HUDEP-2 (cell line): ENCODE measurements around the gene DHRS9.

Source experiments
- DNase-seq, 76 experiments: peaks; one replicate each; lab custom pipeline; 2025; ENCODE audit not compliant: unreplicated experiment in 76 of 76; lab: John Stamatoyannopoulos, UW

The DHRS9 gene

DNA sequence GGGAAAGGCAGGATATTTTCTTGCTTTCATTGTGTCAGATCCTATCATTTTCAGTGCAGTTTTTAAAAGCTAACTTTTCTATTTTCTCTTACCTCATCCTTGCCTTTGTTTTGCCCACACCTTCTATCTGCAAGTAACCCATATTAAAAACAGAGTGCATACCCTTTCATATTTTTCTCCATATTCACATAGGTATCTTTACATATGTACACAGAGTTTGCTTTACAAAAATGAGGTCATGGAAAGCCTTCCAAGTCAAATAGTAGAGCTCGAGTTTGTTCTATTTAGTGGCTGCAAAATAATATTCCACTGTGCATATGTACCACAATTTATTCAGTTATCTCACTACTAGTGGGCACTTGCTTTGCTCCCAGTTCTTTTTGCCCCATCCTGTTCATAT is 3.9 kb upstream of the DHRS9 start:
- no peak for DNase-seq

DNA sequence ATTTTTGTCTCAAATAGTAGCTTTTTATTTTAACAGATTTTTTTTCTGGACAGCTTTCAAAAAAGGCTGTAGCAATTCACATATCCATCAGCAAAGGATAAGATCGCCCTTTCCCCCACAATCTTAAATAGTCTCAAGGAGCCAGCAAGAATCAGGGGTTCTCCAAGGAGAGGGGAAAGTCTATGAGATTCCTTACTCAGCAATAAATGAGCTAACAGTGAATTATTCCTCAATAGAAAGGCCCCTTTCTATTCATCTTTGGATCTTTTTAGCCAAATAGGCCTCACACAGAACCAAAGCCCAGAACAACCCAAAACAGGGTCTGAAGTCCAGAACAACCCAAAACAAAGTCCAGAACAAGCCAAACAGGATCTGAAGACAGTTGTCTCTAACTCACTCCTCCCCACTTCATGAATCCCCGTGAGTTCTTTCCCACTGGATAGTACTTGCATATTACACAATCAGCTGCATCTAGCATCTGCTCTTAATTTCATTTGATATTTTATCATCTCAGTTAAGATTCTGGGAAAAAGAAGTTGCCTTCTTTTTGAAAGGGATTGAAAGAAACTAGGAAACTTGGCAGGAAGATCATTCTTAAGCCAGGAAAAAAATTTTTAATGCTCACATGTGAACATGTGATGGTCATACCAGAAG is 3.4 kb upstream of the DHRS9 start:
- no peak for DNase-seq

- no peak for DNase-seq
These were observed 2.5 kb upstream of the DHRS9 start for GRCh38 chr2:169066897-169067296.

DNA sequence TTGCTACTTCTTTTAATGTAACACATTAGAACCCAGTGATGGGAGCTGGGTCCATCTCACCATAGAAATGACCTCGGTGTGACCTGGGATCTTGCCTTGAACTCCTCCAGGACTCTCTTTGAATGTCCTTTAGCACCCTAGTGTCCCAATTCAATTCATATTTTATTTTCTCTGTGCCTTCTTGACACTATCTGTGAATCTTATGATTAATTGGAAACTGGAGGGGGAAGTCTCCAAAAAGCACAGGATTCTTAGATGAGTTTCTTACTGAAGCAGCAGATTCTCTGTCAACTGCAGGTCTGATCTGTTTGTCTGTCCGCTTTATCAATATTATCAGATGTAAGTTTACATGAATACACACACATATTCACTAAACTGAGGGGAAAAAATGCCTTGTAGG is 470 bp downstream of the DHRS9 start:
- no peak for DNase-seq

- DNase-seq = no peak
These were observed 2.1 kb downstream of the DHRS9 start for GRCh38 chr2:169071455-169071854.

DNA sequence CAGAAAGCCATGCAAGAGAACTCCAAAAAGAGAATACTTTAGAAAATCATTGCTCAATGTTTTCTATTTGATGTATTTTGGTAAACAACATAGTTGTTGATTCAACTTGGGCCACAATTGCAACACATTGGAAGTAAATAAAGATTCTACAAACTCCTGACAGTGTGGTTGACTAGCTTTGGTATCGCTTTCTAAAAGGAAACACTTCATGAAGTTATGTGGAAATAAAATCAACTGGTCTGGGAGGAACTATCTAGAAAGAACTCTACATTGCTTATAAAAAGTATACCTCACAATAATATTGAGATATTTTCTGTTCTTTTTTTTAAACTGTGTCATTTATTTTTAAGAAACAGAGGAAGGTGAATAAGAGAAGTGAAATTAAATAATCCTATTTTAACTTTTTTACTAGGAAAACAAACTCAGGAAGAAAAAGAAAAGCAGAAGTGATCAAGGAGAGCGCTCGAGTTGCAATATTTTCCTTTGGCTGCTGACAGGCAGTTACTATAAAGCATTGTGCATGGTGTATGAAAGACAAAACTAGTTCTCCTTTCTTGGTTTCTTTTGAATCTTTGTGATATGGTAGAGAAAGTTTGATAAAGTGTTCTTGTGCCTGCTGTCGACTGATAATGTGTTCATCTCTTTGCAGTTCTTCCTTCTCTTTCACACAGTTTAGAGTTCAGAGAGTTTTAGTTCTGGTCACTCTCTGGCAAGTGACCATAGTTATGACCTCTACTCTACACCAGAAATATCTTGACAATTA is 3.0 kb downstream of the DHRS9 start:
- DNase-seq = peak in 33 of 76 experiments; percentile 2 to 83 (median 55)

- DNase-seq = no peak
These were observed 4.0 kb downstream of the DHRS9 start for GRCh38 chr2:169073211-169073962.

GRCh38 chr2:169073963-169074751 is 4.8 kb downstream of the DHRS9 start:
- DNase-seq = no peak

GRCh38 chr2:169077674-169078240 is 8.4 kb downstream of the DHRS9 start:
- DNase-seq = peak in 1 of 76 experiments; percentile 2

GRCh38 chr2:169080250-169081069 is 11.1 kb downstream of the DHRS9 start:
- peak in 31 of 76 experiments; percentile 3 to 51 (median 21) for DNase-seq

- peak in 3 of 76 experiments; percentile 10 to 21 (median 19) for DNase-seq
These were observed 12.2 kb downstream of the DHRS9 start for GRCh38 chr2:169081551-169081950.

- no peak for DNase-seq
These were observed 13.6 kb downstream of the DHRS9 start for GRCh38 chr2:169082995-169083394.

- no peak for DNase-seq
These were observed 17.6 kb downstream of the DHRS9 start for GRCh38 chr2:169086893-169087467.

GRCh38 chr2:169087757-169088379 is 18.5 kb downstream of the DHRS9 start:
- peak in 1 of 76 experiments; percentile 29 for DNase-seq

DNA sequence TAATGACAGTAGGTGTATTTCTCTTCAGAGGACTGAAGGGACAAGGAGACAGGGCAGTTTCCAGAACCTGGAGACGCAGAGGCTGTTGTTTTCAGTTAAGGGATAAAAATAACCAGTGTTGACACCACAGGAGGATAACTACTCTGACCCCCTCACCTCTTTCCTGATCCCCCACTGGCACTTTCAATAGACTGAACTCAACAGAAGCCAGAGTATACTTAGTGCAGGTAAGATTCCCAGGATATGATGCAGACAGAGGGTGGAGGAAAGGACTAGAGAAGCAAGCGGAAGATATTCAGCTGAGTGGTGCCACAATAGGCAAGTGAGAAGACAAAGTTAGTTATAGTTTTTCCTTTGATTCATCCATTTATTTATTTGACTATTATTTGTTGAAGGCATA is 19.8 kb downstream of the DHRS9 start:
- DNase-seq = no peak

DNA sequence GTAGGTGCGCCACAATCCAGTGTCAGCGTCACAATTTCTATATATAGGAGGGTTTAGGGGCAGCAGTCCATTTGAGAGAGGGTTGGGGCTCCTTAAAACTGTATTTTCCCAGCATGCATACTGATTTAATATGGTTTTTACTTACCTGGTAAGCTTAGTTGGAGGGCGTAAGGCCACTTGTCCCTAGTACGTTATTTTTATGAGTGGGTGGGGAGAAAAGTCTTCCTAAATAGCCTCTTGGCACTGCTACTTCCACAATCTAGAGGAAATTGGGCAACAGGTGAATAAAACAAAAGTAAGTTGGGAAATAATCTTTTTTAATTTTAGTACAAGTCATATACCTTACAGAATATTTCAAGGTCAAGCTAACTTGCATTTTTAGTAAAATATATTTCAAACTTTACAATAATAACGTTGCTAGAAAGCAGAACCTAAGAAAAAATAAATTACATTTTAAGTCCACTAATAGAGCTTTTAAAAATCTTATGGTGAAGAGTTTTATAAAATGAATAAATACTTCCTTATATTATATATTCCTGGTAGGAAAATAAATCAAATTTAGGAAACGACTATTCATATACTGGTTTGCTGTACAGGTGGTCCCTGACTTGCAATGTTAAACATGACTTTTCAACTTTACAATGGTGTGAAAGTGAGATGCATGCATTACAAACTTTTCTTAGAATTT is 20.9 kb downstream of the DHRS9 start:
- no peak for DNase-seq

DNA sequence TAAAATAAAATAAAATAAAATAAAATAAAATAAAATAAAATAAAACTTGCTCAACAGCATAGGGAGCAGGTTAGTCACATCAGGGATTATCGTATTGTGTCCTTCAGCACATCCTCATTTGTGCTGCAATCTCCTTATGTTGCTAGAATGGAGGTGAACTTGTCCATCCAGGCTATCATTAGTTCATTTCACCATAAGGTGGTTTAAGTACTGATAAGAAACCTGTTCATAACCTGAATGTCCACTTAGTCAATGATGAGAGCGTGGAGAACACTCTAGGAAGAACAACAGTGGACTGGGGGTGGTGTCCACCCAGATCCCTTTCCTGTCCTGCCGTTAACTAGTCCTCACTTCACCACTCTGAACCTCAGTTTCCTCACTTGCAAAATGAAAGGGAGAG is 21.9 kb downstream of the DHRS9 start:
- no peak for DNase-seq
